ENCODE measurements around the gene TARS2.

Gene TARS2

DNA sequence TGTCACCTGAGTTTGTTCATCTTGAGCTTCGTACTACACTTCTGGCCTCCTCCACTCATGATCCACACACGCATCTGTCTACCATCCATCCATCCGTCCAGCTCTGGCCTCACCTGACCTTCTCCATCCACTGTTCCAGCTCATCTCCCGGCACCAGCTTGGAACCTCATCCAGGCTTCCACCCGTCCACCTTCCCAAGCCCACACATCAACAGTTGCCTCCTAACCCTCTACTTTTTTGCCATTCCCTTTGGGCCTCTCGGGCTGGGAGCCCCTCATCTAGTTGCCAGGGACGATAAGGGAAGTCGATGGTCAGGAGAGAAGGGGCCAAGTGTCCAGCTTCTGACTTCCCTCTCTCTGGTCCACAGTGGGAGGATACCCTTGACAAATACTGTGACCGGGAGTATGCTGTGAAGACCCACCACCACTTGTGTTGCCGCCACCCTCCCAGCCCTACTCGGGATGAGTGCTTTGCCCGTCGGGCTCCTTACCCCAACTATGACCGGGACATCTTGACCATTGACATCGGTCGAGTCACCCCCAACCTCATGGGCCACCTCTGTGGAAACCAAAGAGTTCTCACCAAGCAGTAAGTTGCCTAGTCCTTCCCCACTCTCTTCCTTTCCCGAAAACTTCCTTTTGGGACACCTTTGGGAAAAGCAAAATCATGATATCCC is 24.9 kb downstream of the TARS2 start:
- TF ChIP-seq, protein P1, sequence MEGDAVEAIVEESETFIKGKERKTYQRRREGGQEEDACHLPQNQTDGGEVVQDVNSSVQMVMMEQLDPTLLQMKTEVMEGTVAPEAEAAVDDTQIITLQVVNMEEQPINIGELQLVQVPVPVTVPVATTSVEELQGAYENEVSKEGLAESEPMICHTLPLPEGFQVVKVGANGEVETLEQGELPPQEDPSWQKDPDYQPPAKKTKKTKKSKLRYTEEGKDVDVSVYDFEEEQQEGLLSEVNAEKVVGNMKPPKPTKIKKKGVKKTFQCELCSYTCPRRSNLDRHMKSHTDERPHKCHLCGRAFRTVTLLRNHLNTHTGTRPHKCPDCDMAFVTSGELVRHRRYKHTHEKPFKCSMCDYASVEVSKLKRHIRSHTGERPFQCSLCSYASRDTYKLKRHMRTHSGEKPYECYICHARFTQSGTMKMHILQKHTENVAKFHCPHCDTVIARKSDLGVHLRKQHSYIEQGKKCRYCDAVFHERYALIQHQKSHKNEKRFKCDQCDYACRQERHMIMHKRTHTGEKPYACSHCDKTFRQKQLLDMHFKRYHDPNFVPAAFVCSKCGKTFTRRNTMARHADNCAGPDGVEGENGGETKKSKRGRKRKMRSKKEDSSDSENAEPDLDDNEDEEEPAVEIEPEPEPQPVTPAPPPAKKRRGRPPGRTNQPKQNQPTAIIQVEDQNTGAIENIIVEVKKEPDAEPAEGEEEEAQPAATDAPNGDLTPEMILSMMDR (conservative IDR thresholded peaks at IDR 0.05; ENCODE audit: low read depth): no peak
- no peak for DNase-seq (ENCODE audit: low spot score)
- ChIA-PET CTCF (no interaction called here), POLR2A (ENCODE audit: low non-redundant PET) (no interaction called here)
- H3K27ac ChIP-seq: peak overlapping the region; percentile 89

GRCh38 chr1:150512846-150513245 is 25.6 kb downstream of the TARS2 start:
- peak overlapping the region; percentile 89 for H3K27ac ChIP-seq
- ChIA-PET POLR2A (ENCODE audit: low non-redundant PET) (no interaction called here), CTCF (no interaction called here)
- TF ChIP-seq, protein P1 (conservative IDR thresholded peaks at IDR 0.05; ENCODE audit: low read depth): no peak
- DNase-seq (ENCODE audit: low spot score): no peak

GRCh38 chr1:150513351-150513791 is 26.2 kb downstream of the TARS2 start:
- TF ChIP-seq, protein P1 (conservative IDR thresholded peaks at IDR 0.05; ENCODE audit: low read depth): no peak
- ChIA-PET POLR2A (ENCODE audit: low non-redundant PET) (no interaction called here), CTCF (interaction anchor here (0.5 to 1.7 kb wide), 3 partner anchors 46 to 195 kb away, joined by 3 to 6 read pairs (median 4); no protein-coding TSS in a partner anchor)
- peak overlapping the region; percentile 89 for H3K27ac ChIP-seq
- DNase-seq (ENCODE audit: low spot score): peak; percentile 62

DNA sequence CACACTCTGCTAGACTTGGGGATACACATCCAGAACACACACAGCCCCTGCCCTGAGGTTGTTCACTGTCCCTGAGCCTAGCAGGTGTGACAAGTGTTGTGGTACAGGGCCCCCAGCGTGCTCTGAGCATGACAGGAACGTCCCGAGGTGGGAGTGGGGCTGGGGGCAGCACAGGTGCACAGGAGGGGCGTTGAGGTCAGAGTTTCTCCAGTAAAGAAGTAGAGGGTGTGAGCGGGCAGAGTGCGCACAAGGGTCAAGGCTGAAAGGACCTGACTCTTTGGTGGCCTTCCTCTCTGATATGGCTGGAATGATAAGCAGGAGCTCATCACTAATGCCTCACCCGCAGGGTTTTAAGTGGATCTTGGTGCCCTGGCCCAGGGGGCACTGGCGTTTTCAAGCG is 27.0 kb downstream of the TARS2 start:
- CTCF ChIA-PET: interaction anchor here (0.5 to 1.7 kb wide), 4 partner anchors 18 to 195 kb away, joined by 3 to 6 read pairs (median 4); no protein-coding TSS in a partner anchor
- H3K27ac ChIP-seq: peak overlapping the region; percentile 89
- TF ChIP-seq, protein P1 (conservative IDR thresholded peaks at IDR 0.05; ENCODE audit: low read depth): no peak
- no peak for DNase-seq (ENCODE audit: low spot score)
- POLR2A ChIA-PET (ENCODE audit: low non-redundant PET): no interaction called here

GRCh38 chr1:150514913-150515327 is 27.7 kb downstream of the TARS2 start:
- ChIA-PET CTCF (interaction anchor here (0.5 to 1.7 kb wide), 6 partner anchors 18 to 95 kb away, joined by 3 to 8 read pairs (median 4); partner anchors contain the start of gene MCL1), POLR2A (ENCODE audit: low non-redundant PET) (interaction anchor here (0.5 to 0.6 kb wide), 2 partner anchors 18 to 53 kb away, joined by 3 read pairs; no protein-coding TSS in a partner anchor)
- DNase-seq (ENCODE audit: low spot score): no peak
- peak overlapping the region; percentile 89 for H3K27ac ChIP-seq
- TF ChIP-seq, protein P1 (conservative IDR thresholded peaks at IDR 0.05; ENCODE audit: low read depth): no peak

- POLR2A ChIA-PET (ENCODE audit: low non-redundant PET): interaction anchor here (0.5 to 0.6 kb wide), 3 partner anchors 18 to 52 kb away, joined by 3 read pairs; no protein-coding TSS in a partner anchor
- DNase-seq (ENCODE audit: low spot score): peak; percentile 94
- peak within 1 kb of the TSS; percentile 89 for H3K27ac ChIP-seq
- TF ChIP-seq, protein P1 (conservative IDR thresholded peaks at IDR 0.05; ENCODE audit: low read depth): no peak
- CTCF ChIA-PET: interaction anchor here (0.6 to 1.6 kb wide), 2 partner anchors 17 to 64 kb away, joined by 3 to 8 read pairs; partner anchors contain the start of gene MCL1
Measured at GRCh38 chr1:150515328-150516049, 28.3 kb downstream of the TARS2 start, which contains the start of gene FALEC. FALEC (plus strand) TSS chr1:150515752.

All from RWPE1 (cell line).